GM12864 (cell line): ENCODE measurements around the gene PDE1A.
"Not testable (repeated sequence)": the region's sequence is repeated elsewhere in the genome, so short reads cannot be mapped to it uniquely, and the experiment has no call there.

Experiments used
- DNase-seq: peaks from one replicate; pipeline ENCODE4 v3.0.0-alpha.2; 2011; ENCODE audit warnings: low read depth
- H3K4me3 ChIP-seq: 2 replicates; pipeline ENCODE4 v1.5.1; 2011; ENCODE audit warnings: mild to moderate bottlenecking, low read depth, low read length, control low read depth
- CTCF ChIP-seq: IDR thresholded peaks from 2 replicates; pipeline ENCODE4 v1.5.1; 2011; ENCODE audit warnings: low read depth, mild to moderate bottlenecking, moderate library complexity, low read length, control low read depth, inconsistent platforms; ENCODE audit errors: missing control alignments

PDE1A gene

GRCh38 chr2:182391443-182391842 is 35.4 kb downstream of the PDE1A start:
- no peak for TF ChIP-seq CTCF
- H3K4me3 ChIP-seq, result no peak overlapping the region
- DNase-seq, result no peak

GRCh38 chr2:182386267-182386880 is 40.5 kb downstream of the PDE1A start:
- DNase-seq, H3K4me3 ChIP-seq: not testable (repeated sequence)

- no peak for TF ChIP-seq CTCF
- no peak overlapping the region for H3K4me3 ChIP-seq
- no peak for DNase-seq
These were observed 42.0 kb downstream of the PDE1A start for GRCh38 chr2:182384860-182385259.

- no peak overlapping the region for H3K4me3 ChIP-seq
- no peak for DNase-seq
- TF ChIP-seq CTCF, result no peak
These were observed 45.6 kb downstream of the PDE1A start for GRCh38 chr2:182381225-182381624.

GRCh38 chr2:182379241-182379640 is 47.6 kb downstream of the PDE1A start:
- no peak overlapping the region for H3K4me3 ChIP-seq
- TF ChIP-seq CTCF, result no peak
- no peak for DNase-seq

- DNase-seq, result no peak
- no peak overlapping the region for H3K4me3 ChIP-seq
- no peak for TF ChIP-seq CTCF
These were observed 48.1 kb downstream of the PDE1A start for GRCh38 chr2:182378759-182379158.

- DNase-seq, result no peak
- TF ChIP-seq CTCF, result no peak
- H3K4me3 ChIP-seq, result no peak overlapping the region
These were observed 49.4 kb downstream of the PDE1A start for GRCh38 chr2:182377467-182377866.
